WI38 (cell line): Measurements from ENCODE around the gene THOC2.
"Not testable (repeated sequence)": the region's sequence is repeated elsewhere in the genome, so short reads cannot be mapped to it uniquely, and the experiment has no call there.

ENCODE experiments used
- H3K4me3 ChIP-seq: 2 replicates; pipeline ENCODE4 v1.5.1; 2011; ENCODE audit warnings: low read depth, mild to moderate bottlenecking, control low read depth, low read length
- TF ChIP-seq, protein P1 (sequence below): IDR thresholded peaks from 2 replicates; pipeline ENCODE4 v1.5.1; 2012; ENCODE audit warnings: low read depth, mild to moderate bottlenecking, control low read depth, low read length

Gene THOC2

DNA sequence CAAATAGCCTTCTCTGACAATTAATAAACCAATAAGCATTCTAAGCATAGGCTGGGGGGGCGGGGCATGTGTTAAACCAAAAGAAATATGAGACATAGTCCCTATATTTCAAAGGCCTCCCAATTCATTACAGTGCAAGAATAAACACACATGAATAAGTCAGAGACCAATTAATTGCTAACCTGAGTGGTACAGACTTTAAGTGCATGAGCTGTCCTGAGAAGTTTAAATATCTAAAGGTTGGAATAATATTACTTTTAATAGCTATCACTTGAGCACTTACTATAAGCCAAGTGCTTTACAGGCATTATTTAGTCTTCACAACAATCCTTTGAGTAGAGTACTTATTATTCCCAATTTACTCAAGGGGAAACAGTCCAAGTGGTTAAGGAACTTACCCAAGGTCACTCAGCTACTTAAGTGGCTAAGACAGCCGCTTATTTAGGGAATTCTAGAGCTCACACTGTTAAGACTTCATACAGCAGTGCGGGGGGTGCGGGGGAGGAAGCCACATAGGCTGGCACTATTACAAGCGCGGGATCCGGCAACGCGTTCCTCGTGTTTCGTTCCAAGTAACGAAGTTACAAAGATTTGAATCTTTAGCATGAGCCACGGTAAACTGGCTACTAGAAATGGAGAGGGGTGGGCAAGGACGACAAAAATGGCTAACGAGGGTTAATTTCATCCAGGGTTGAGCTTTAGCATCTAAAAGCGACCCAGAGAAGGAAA lies 1.4 kb downstream of the THOC2 start:
- TF ChIP-seq, protein P1, sequence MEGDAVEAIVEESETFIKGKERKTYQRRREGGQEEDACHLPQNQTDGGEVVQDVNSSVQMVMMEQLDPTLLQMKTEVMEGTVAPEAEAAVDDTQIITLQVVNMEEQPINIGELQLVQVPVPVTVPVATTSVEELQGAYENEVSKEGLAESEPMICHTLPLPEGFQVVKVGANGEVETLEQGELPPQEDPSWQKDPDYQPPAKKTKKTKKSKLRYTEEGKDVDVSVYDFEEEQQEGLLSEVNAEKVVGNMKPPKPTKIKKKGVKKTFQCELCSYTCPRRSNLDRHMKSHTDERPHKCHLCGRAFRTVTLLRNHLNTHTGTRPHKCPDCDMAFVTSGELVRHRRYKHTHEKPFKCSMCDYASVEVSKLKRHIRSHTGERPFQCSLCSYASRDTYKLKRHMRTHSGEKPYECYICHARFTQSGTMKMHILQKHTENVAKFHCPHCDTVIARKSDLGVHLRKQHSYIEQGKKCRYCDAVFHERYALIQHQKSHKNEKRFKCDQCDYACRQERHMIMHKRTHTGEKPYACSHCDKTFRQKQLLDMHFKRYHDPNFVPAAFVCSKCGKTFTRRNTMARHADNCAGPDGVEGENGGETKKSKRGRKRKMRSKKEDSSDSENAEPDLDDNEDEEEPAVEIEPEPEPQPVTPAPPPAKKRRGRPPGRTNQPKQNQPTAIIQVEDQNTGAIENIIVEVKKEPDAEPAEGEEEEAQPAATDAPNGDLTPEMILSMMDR: no peak
- H3K4me3 ChIP-seq: peak overlapping the region; percentile 80

DNA sequence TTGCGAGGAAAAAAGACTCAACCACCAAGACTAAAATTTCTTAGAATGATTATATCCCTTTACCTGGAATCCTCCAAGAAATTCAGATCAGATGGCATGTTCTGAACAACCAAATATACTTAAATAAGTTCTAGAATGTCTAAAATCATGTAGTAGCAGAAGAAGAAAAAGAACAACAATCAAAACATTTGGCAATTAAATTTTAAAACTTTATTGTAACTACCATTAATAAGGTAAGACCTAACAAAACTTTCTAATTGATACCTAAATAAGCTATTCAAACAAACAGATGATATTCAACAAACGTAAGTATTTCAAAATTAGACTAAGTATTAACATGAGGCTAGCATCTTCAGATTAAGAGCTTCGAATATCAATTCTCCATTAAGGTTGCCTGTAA lies 4.3 kb downstream of the THOC2 start:
- TF ChIP-seq, protein P1: no peak
- H3K4me3 ChIP-seq: no peak overlapping the region

DNA sequence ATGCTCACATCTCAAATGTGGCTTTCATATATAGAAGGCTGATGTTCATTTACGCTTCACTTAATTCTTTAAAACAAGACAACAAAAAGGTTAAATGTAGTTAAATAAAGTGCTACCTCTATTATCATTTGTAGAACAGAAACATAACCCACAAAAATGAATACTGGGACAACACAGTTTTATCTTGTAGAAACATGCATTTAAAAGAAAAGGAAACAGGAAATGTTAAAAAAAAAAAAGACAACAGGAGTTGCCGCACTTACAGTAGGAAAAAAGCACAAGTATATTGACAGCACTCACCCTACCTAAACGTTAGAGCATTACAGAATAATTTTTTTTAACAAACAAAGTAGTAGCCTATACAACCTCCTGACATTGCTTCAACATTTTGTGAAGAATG lies 4.8 kb downstream of the THOC2 start:
- TF ChIP-seq, protein P1: no peak
- no peak overlapping the region for H3K4me3 ChIP-seq

DNA sequence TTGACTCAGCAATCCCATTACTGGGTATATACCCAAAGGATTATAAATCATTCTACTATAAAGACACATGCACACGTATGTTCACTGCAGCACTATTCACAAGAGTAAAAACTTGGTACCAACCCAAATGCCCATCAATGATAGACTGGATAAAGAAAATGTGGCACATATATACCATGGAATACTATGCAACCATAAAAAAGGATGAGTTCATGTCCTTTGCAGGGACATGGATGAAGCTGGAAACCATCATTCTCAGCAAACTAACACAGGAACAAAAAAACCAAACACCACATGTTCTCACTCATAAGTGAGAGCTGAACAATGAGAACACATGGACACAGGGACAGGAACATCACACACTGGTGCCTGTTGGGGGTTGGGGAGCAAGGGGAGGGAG lies 10.7 kb downstream of the THOC2 start:
- not testable (repeated sequence) for H3K4me3 ChIP-seq

DNA sequence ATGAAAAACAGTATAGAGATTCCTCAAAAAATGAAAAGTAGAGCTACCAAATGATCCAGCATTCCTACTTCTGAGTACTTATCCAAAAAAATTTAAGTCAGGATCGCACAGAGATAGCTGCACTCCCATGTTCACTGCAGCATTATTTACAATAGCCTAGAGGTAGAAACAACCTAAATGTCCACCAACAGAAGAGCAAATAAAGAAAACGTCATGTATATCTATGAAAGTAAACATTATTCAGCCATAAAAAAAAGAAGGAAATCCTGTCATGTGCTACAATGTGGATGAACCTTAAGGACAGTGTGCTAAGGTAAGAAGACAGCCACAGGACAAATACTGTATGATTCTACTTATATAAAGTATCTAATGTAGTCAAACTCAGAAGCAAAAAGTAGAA lies 12.4 kb downstream of the THOC2 start:
- no peak overlapping the region for H3K4me3 ChIP-seq
- TF ChIP-seq, protein P1: no peak

DNA sequence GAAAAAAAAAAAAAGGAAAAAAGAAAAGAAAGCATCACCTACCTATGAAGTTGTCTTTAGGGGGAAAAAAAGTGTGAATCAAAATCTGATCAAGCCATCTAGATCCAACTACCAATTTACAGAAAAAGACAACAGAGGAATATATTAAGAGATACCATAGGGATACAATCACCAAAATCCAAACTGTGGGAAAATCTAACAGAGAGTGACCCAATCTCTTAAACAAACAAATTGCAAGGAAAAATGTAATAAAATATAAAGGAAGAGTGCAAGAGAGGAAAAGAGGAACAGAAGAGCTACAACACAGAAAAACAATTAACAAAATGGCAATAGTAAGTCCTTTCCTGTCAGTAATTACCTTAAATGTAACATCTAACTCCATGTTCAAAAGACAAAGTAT lies 19.0 kb downstream of the THOC2 start:
- no peak overlapping the region for H3K4me3 ChIP-seq
- TF ChIP-seq, protein P1: no peak

DNA sequence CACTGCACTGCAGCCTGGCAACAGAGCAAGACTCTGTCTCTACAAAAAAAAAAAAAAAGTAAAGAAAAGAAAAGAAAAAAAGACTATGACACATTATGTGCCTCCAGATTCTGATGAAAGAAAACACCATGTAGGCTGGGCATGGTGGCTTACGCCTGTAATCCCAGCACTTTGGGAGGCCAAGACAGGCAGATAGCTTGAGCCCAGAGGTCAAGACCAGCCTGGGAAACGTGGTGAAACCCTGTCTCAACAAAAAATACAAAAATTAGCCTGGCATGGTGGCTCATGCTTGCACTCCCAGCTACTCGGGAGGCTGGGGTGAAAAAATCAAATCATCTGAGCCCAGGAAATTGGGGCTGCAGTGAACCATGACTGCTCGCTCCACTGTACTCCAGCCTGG lies 19.4 kb downstream of the THOC2 start:
- H3K4me3 ChIP-seq: no peak overlapping the region
- TF ChIP-seq, protein P1: no peak

DNA sequence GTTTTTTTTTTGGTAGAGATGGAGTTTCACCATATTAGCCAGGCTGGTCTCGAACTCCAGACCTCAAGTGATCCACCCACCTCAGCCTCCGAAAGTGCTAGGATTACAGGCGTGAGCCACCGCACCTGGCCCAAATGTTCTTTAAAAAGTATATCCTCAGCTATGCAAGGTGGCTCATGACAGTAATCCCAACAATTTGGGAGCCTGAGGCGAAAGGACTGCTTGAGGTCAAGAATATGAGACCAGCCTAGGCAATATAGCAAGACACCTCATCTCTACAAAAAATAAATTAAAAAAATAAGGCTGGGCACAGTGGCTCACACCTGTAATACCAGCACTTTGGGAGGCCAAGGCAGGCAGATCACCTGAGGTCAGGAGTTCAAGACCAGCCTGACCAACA lies 21.7 kb downstream of the THOC2 start:
- not testable (repeated sequence) for H3K4me3 ChIP-seq
